Right ventricle myocardium superior (tissue), 1 donor: Measurements from ENCODE around the gene SRMS. TPM values are rescaled to one million over a fixed set of nuclear protein-coding genes. Genes with fewer than 3 reads are reported as not detected.

ENCODE experiments used
- ATAC-seq: fragments of 200-7000 bp; cut with Tn5 transposase; one replicate; pipeline ENCODE4 v1.9.1; 2020; ENCODE audit warnings: mild to moderate bottlenecking; ENCODE audit not compliant: poor library complexity
- DNase-seq: peaks from one replicate; pipeline ENCODE4 v3.0.0-alpha.2; 2020
- intact Hi-C: fragments of 100-400 bp; cut with DNase I; formaldehyde crosslinking; loops from one replicate; pipeline ENCODE4 v1.11.2; 2022
- long read RNA-seq: library from polyadenylated mRNA; unstranded; transcript quantifications from one replicate; pipeline ENCODE4 v2.0.0, GENCODE V29; 2021
- total RNA-seq: library from RNA; stranded (reverse); fragmentation: NEBNext Ultra II Directional; extraction: Animal tissue kit (Norgen Biotek cat#: 25700); gene quantifications from one replicate; pipeline ENCODE4 v1.2.1, GENCODE V29; 2021
- donor health status: DM: no; HTN: yes; CAD: no; lungs with severe emphysema.

The SRMS gene, protein sequence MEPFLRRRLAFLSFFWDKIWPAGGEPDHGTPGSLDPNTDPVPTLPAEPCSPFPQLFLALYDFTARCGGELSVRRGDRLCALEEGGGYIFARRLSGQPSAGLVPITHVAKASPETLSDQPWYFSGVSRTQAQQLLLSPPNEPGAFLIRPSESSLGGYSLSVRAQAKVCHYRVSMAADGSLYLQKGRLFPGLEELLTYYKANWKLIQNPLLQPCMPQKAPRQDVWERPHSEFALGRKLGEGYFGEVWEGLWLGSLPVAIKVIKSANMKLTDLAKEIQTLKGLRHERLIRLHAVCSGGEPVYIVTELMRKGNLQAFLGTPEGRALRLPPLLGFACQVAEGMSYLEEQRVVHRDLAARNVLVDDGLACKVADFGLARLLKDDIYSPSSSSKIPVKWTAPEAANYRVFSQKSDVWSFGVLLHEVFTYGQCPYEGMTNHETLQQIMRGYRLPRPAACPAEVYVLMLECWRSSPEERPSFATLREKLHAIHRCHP
- not detected for total RNA-seq
- long read RNA-seq, result 0 reads

DNA sequence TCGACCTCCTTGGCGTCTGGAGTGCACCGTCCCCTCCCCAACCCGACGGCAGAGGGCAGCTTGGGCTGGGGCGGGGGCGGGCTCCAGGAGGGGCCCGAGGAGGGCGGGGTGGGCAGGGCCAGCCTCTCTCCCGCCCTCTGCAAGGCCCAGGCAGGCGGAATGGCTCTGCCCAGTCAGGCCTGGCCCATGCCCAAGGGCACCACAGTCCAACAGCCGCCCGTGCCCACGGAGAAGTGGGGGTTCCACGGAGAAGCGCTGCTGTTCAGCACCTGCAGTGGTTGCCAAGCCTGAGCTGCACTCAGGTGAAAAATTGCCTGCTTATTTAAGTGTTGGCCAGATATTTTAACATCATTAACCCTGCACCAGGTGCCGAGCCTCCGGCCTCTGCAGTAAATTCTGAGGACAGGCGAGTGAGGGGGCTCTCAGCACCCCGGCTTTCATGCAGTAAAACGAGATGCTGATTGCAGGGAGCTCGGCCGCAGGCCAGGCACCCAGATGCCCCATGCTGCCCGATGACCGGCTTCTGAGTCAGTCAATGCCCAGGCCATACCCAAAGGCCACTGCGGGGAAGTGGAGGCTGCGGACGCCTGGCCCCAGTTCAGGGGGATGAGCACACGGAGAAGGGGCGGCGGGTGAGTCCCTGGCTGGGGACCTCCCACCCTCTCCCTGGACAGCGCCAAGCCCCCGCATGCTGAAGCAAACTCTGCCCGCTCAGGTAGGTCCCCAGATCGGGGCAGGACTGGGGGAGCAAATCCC lies at the start of gene SRMS:
TSS of gene SRMS (minus strand) at position 25 of the 756 bp plus-strand sequence. CDS start 286 bp downstream, outside the sequence.
- intact Hi-C loops, result no loop called here
- DNase-seq (no peak), ATAC-seq (no peak)

DNA sequence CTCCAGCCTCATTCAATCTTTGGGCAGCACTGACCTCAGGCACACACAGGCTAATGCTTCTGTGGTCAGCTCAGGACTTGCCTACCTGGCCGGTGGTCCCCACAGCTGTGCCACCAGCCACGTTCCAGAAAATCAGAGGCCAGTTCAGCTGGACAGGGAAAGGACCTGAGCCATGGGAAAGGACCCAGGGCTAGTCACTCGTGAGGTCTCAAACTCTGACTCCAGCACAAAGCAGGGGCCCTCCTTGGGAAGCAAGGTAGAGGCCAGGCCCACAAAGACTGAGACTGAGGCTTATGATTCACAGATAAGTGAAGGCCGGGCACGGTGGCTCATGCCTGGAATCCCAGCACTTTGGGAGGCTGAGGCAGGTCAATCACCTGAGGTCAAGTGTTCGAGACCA lies 48.9 kb upstream of the SRMS start:
- peak; percentile 26 for DNase-seq
- intact Hi-C loops, result no loop called here
- ATAC-seq, result no peak

DNA sequence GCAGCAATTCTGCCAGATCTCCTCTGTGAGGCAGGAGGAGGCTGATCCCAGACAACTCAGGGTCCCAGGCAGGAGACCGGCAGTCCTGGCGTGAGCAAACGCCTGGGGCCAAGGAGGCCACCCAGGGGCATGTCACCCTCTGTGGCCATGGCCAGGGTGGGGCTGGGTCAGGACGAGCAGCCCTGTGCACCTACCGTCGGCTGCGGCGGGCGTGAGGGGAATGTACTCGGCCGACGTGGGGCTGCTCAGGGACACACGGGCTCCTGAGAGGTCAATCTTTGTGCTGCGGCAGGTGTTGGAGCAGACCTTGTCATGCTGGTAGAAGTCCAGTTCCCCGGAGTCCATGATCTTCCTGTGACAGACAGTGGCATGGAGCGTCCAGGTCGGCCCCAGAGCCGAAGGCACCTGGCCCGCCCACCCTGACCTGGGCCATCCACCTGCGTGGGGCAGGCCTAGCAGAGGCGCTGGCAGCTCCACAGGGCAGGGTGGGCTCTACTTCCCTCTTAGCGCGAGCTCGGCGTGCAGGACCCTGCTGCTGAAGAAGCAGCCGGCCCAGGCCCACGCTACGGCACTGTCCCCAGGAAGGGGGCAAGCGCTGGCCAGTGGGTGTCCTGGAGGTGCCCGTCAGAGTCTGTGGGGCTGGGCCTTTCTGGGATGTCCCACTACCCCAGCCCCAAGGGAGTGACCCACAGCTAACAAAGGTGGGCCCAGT lies 48.0 kb upstream of the SRMS start:
- intact Hi-C loops, result no loop called here
- DNase-seq, result peak; percentile 13
- no peak for ATAC-seq

DNA sequence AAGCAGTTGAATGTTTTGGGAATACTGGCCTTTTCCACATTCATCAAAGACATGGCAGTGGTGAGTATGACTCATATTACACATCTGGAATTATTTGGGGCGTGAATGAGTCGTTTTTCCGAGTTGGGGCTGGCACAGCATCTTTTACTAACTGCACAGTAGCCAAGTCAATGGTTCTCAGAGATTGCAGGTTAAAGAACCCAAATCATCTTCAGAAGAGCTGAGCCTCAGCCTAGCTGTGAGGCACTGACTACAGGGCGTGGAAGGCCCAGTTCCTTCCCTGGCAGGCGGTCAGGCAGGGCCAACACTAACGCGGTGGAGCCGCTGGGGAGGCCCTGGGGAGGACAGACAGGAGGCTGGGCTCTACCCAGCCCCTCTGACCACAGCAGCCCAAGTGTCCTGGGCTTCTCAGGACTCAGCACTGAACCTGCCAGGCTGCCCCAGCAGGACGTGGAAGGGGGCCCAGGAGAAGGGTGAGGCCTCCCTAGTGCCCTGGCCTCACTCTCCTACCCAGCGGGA lies 46.6 kb upstream of the SRMS start:
- ATAC-seq (no peak), DNase-seq (peak; percentile 30)
- intact Hi-C loops, result no loop called here

DNA sequence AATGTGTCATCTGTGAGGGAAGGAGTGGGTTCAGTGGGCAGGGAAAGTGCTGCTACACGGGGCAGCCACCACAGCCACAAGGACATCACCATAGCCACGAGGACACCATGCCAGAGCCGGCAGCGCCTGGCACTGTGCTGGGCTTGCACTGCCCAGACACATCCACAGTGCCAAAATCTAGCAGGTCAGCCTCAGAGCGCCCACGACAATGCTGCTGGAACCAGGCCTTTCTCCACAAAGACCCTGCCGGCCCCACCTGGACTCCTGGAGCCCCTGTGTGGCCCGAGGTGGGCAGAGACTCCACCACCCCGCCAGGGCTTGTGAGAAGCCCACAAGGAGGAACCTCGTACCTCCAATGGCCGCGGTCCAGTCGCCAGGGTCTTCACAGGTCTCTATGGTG lies 45.1 kb upstream of the SRMS start:
- intact Hi-C loops, result no loop called here
- DNase-seq, result peak; percentile 34

DNA sequence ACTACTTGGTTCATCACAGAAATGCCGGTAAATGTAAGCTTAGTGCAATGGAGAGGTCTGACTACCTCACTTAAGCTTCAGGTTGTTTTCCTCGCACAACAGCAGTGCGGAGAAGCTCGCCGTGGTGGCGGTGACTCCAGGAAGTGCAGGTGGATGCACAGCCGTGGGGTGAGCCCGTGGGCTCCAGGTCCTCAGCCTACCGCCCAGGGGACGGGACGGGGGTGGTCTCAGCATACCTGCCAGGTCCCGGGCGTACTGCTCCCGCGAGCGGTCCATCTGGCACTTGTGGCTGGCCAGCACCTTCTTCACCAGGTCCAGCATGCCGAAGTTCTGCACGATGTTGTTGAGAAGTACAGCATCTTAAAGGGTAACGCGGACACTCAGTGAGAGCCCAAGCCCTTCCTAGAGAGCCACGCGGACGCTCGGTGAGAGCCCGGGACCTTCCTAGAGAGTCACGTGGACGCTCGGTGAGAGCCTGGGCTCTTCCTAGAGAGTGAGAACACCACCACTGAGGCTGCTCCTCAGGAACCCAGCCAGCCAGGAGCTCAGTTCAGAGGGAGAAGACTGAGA lies 44.3 kb upstream of the SRMS start:
- ATAC-seq (no peak), DNase-seq (peak; percentile 20)
- intact Hi-C loops, result no loop called here

More for the DNA sequence above, 45.1 kb upstream of the SRMS start:
- peak; percentile 20 for ATAC-seq

DNA sequence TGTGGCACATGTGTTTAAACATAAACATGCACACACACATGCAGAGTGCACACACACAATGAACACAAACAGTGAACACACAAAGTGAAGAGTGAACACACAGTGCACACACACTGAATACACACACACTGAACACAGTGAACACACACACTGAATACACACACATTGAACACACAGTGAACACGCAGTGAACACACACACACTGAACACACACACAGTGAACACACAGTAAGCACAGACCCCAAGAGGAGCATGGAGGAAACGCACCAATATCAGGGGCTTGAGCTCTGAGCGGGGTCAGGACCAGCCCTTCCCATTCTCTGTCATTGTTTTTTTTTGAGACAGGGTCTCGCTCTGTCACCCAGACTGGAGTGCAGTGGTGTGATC lies 43.6 kb upstream of the SRMS start:
- intact Hi-C loops, result no loop called here
- ATAC-seq (no peak), DNase-seq (no peak)

DNA sequence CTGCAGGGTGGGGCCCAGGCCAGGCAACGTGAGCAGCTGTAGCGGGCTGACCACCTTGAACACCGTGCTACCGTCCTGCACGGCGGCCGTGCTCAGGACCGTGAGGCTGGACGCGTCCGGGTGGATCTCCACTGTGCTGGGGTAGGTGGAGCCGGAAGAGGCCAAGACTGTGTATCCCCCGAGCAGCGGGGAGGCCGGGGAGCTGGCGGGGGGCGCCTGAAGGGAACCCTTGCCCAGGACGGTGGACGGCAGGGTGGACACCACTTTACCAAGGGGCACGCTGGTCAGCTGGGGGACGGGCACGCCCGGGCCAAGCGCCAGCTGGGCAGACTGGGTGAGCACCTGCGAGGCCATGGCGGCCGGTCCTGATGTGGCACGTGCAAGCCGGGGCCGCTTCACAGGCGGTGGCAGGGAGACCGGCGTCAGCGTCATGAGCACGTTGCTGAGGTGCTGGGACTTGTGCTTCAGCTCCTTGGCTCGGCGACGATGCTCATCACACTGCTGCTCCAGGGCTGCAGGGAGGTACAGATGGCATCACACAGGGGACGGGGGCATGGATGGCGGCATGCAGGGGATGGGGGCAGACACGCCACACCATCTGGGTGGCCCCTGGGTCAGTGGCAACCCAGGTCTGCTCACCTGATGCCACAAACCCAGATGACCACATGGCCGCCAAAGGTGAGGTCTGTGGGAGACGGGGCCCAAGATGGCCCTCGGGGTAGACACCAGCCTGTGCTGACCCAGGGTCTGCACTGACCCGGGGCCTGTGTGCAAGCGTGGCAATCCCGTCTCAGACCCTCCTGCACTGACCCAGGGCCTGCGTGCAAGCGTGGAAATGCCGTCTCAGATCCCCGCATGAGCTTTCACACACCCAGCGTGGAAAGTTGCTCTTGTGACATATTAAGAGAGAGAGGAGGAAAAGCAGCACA lies 42.9 kb upstream of the SRMS start:
- DNase-seq, result peak; percentile 26
- intact Hi-C loops, result no loop called here
- ATAC-seq, result no peak

DNA sequence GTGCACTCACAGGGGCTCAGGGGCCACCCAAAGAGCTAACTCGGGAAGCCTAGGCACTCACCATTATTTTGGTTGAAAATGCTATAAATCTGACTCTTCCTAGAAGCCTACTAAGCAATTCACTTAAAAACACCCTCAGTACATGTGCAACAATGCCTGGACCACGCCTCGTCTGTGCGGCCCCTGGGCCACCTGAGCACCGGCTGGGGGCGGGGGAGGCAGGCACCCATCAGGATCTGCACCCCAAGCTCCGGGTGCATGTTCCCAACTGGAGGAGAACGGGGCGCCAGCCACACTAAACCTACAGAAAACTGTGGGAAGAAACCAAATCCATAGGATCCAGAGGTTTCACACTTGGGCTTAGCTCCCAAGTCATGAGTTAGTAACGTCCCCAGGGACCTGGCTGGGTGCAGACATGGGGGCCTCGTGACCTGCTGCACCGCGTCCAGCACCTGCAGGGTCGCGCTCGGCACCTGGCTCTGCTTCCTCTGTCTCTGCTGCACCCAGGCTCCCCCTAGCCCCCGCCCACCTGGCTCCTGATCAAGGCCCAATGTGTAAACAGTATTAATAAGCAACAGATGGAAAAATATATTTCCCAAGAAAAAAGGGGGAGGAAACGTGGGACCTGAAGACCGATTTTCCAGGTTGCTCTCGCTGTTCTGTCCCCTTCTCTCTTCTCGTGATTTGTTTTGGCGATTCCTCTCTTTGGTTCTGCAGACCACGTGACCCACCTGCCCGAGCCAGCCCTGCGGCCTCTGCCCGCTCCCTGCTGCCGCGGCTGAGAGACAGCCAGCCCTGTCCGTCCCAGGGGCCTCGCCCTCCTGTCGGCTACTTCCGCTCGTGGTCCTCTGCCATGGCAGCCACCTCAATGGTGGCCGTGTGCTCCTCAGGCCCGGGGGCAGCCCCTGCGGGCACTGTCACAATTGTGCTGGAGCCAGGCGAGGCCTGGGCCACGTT lies 42.0 kb upstream of the SRMS start:
- peak; percentile 29 for DNase-seq
- intact Hi-C loops, result no loop called here
- no peak for ATAC-seq

DNA sequence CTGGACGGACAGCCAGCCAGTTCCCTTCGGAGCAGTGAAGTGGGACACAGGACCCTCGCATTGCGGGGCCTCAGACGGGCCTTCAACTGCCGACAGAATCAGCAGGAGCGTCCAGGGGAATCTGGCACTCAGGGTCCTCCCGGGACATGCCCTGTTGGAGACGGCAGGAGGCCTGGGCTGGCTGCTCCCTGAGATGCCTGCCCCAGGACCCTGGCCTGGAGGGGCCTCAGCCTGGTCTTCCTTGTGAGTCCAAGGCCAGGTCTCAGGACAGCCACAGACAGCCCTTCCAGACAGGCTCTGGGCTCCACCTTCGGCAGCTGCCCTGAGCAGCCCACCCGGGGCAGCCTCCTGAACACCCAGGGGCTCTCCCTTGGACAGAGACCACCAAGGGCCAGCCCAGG lies 41.1 kb upstream of the SRMS start:
- peak; percentile 21 for DNase-seq
- intact Hi-C loops, result no loop called here

DNA sequence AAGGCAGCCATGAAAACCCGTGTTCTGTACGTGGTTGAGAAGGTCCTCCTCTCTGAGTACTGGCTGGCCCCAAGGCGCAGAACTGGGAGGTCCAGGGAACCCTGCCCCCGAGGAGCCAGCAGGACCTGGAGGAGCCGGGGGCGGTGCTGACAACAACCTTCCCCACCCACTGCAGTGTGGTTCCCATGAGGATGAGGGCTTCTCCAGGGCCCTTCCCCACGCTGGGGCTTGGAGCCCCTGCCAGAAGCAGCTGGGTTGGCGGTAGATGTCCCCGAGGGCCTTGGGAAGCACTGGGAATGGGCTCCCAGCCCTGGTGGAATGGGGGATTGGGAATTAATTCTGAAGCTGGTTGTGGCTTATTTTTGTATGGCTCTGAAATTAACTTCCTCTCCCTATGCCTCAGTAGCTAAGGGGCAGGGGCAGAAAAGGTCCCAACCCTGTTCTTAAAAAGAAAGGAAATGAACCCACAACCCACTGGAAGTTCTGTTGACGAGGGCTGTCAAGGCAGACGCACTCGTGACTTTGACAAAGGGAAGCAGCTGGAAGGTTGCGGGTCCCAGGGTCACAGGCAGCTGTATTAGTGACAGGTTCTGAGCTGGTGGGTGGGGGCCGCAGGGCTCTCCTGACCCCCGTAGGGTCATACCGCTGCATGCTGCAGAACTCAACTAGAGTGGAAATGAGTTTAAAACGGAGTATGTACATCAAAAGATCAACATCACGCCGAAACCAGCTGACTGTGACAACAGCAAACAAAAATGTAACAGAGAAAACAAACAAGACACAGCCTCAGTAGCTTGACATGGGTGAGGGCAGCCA lies 40.4 kb upstream of the SRMS start:
- intact Hi-C loops, result no loop called here
- DNase-seq (peak; percentile 39), ATAC-seq (no peak)

More for the DNA sequence above, 41.1 kb upstream of the SRMS start:
- ATAC-seq, result no peak

DNA sequence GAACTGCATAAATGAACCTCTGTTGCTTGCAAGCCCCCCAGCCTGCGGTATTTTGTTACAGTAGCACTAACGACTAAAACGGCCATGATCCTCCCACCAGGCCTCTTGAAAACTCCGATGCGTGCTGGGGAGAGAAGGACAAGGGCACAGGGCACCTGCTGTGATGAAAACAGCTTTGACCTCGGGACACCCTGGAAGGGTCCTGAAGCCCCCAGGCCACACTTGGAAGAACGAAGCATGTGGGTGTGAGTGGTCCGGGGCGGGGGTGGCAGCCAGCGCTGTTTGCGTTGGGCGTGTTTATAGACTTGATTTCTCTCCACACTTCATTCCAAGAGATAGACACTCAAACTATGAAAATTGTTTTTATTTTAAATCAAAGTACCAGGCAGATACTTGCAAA lies 39.7 kb upstream of the SRMS start:
- intact Hi-C loops, result no loop called here
- DNase-seq, result peak; percentile 8
- no peak for ATAC-seq

DNA sequence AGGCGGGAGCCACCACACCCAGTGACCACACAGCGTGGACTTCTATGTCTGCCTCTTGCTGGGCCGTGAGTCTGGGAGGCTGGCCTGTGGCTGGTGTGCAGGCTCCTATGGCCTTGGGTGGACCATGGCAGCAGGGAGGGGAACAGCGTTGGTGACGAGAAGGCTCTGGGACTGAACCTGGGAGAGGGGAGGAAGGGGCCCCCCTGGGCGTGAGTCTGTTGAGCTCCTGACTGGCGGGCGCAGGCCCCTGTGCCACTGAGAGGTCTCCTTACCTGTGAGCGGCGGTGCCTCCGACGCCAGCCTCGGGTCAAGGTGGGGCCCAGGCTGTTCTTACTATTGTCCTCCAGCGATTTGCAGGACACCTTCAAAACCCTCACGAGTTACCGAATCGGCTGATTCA lies 39.2 kb upstream of the SRMS start:
- peak; percentile 33 for DNase-seq
- intact Hi-C loops, result no loop called here
- no peak for ATAC-seq

DNA sequence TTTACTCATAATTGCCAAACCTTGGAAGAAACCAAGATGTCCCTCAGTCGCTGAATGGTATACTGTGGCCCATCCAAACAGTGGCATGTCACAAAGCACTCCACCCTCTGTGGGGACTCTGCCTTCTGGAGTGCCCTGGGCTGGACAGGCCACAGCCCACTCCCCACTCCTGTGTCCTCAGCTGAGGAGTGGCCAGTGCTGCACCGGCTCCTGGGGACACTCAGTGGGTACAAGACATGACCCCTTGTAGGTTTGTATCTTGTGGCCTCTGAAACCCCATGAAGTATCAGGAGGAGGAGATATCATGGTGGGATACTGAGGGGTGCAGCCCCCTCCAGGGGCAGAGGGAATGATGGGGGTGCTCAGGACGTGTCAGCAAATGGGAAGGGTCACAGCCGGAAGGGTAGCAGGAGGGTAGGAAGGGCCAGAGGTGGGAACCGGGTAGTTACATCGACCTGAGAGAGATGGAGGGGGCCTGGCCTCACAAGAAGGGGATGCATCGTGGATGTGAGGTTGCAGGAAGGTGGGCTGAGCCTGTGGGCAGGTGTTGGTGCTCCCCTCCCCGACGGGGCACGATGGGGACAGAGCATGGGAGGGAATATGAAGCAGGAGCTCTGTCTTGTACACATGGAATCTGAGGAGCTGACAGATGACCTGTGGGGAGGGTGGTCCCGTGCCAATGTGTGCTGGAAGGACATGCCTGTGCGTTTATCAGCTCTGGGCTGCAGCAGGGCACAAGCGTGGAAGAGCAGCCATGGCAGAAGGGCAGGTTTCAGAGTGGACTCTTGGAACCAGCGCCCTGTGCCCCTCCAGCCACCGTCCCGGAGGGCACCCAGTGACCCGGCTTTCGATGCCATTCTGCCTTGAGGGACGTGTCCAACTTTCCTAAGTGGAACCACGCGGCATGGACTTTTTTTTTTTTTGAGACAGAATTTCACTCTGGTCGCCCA lies 38.3 kb upstream of the SRMS start:
- peak; percentile 26 for ATAC-seq
- DNase-seq, result peak; percentile 37
- intact Hi-C loops, result no loop called here
